Measurements from ENCODE around the gene PIEZO2. TPM values are rescaled to one million over a fixed set of nuclear protein-coding genes. Genes with fewer than 3 reads are reported as not detected.
"Not testable (repeated sequence)": the region's sequence is repeated elsewhere in the genome, so short reads cannot be mapped to it uniquely, and the experiment has no call there.

The PIEZO2 gene
- total RNA-seq, 2 donors from 2014 or later = 1.7 to 2.1 TPM

DNA sequence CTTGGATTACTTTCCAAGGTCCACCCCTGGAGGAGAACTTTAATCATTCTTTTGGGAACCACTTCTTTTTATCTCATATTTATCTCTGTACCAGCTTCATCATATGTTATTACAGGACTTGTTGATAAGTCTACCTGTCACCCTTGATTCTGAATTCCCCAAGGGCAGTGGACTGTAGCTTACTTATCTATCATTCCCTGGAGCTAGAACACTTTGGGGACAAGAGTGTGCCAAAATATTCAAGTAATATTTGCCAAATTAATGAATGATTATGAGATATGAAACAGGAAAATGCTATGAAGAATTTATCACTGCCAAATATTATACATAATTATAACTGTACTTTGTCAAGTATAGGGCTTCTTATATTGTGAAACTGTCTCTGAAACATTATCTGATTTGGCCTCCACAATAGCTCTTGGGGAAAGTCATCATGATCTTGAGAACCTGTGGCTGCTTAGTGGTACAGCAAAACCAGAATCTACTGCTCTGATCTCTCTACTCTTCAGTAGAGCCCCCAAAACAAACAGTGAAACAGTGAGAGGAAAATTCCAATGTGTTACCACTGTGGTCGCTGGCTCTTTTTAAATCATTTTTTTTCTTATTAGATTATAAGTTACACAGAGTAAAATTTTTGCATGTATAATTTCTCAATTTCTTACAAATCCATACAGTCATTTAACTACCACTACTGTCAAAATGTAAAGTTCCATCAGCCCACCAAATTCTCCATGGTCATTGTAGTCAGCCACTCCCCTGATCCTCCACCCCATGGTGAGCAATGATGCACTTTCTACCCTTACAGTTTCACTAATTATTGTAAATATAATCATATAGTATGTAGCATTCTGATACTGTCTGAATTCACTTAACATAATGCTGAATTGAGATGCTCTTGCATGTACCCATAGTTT is 197.5 kb downstream of the PIEZO2 start:
- DNase-seq = no peak
- intact Hi-C loops (cut with DNase I) = no loop called here
- ATAC-seq = no peak

DNA sequence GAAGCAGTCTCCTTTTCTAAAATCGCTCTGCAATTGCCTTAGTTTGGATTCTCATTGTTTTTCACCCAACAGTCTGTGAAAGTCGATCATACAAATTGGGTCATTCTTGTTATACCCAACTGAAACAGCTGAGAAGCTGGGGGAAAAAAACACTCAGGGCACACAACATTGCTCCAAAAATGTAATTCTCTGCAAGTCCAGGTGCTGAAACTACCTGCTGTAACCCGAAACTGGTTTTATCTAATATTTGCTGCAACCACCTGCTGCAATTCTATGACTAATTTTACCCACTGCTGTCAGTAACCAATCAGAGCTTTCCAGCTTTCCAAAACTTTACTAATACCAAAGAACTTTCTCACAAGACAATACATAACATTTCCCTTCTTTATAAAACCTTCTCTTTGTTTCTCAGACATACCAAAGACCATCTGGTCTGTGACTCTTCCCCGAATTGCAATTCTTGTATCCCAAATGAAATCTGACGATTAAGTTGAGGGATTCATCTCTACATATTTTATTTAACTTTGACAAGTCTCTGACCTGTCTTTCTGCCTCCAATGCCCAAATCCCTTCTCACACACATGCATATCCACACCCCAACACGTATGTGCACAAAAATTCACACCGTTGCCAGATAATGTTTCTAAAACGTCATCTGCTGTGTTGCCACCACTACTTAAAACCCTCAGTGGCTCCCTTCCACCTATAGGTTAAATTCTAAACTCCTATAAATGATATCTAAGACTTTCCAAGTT is 198.3 kb downstream of the PIEZO2 start:
- intact Hi-C loops (cut with DNase I) = no loop called here
- DNase-seq = no peak
- ATAC-seq = no peak

- ATAC-seq (no peak), DNase-seq (no peak)
- intact Hi-C loops (cut with DNase I) = no loop called here
Observed at GRCh38 chr18:10950080-10950875, 199.1 kb downstream of the PIEZO2 start.

DNA sequence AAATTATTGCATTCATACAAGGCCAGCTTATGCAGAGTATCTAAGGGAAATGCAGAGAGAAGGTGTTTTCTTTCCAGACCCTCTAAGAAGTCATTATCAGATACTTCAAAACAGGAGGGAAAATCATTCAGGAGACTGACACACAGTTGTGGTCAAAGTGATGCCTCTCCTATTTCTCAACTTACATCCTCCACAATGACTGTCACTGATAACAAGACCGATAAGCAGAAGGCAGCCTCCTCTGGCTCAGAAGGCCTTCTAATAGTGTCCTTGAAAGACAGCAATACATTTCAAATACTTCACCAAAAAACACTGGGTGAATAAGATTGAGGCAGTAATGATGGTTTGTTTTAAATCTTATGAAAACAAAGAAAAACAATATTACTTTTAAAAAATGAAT is 199.7 kb downstream of the PIEZO2 start:
- intact Hi-C loops (cut with DNase I) = no loop called here
- ATAC-seq (no peak), DNase-seq (no peak)

DNA sequence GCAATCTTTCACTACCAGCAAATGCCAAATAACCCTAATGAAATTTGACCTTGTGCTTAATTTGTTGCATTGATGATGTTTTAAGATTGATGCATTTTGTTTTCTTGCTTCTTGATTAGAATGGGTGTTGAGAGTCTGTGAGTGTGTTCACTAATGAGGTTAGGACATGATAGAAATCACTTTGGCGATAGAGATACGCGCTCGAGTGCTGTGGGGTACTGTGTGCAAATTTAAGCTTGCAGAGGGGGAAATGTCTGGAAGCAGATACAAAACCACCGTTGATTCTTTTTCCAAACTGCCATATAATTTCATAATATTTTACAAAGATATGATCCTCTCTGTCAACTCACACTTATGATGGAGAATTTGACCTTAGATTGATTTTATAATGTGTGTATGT is 200.9 kb downstream of the PIEZO2 start:
- intact Hi-C loops (cut with DNase I) = no loop called here

DNA sequence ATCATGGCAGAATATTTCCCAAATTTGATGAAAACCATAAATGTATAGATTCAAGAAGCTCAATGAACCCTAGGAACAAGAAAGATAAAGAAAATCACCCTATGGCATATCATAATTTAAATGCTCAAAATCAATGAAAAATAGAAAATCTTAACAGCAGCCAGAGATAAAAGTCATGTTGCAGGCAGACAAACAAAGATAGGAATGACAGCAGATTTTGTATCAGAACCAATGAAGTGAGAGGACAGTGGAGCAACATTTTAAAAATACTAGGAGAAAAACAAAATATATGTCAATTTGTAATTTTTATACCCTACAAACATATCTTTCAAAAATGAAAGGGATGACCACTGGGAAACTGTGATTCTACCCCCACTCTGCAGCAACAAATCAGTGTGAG is 203.3 kb downstream of the PIEZO2 start:
- ATAC-seq (no peak), DNase-seq (no peak)
- intact Hi-C loops (cut with DNase I) = no loop called here

More for the DNA sequence above, 200.9 kb downstream of the PIEZO2 start:
- ATAC-seq = no peak
- DNase-seq = no peak

- no peak for ATAC-seq
- intact Hi-C loops (cut with DNase I) = no loop called here
- no peak for DNase-seq
Observed at GRCh38 chr18:10942998-10943397, 206.4 kb downstream of the PIEZO2 start.

DNA sequence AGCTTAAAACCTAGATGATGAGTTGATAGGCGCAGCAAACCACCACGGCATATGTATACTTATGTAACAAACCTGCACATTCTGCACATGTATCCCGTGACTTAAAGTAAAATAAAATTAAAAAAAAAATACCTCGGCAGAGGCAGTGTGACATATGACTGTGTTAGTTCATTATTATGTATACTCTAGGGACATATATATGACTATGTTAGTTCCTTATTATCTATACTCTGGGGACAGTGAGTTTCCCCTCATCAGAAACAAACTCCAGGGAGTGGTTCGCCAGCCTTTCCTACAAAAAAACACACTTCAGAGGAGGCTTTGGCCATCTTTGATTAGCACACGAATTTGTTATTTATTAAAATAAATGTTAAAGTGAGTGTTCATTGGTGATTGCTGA is 209.5 kb downstream of the PIEZO2 start:
- intact Hi-C loops (cut with DNase I) = no loop called here
- ATAC-seq = no peak
- DNase-seq = no peak

DNA sequence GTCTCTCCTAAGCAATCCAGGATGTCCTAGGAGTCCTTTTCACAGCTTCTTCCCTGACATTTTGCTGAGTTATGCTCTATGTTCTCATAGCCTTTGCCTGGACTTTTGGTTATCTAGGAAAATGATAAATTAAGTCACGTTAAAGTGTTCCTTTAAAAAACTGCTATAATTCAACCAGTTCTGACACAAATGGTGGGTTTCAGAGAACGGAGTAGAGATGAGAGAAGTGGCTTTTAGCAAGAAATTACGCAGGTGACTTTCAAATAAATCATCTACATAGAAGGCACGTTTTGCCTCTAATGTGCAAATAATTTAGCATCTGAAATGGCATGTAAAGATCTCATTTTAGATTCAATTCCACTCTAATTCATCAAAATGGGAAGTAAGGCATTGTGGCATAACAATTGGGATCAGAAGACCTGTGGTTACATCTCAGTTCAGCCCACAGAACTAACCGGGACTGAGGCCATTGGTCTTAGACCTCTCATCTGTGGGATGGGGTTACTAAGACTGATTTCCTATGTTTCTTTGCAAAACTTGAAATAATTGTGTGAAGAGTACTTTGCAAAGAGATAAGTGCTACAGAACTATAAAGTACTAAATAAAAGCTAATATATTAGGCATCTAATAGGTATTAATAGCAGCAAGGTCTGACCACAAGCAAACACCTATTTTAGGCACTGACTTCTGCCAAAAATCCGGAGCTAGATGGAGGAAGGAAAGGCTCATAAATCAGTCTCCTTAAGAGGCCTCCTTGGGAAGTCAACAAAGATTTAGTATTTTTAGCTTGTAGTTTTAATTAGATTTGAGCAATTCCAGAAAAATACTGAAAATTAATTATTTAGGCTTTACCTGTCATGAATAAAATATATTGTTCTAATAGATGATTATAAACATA is 211.4 kb downstream of the PIEZO2 start:
- no peak for ATAC-seq
- no peak for DNase-seq
- intact Hi-C loops (cut with DNase I) = no loop called here

GRCh38 chr18:10936176-10937053 is 213.0 kb downstream of the PIEZO2 start:
- intact Hi-C loops (cut with DNase I) = no loop called here
- DNase-seq = no peak
- peak; percentile 68 to 69 for ATAC-seq

GRCh38 chr18:10935588-10935987 is 213.8 kb downstream of the PIEZO2 start:
- DNase-seq (no peak), ATAC-seq (no peak)
- intact Hi-C loops (cut with DNase I) = no loop called here

GRCh38 chr18:10933648-10934047 is 215.7 kb downstream of the PIEZO2 start:
- intact Hi-C loops (cut with DNase I); ATAC-seq; DNase-seq: not testable (repeated sequence)

- ATAC-seq = no peak
- DNase-seq = no peak
- intact Hi-C loops (cut with DNase I) = no loop called here
Observed at GRCh38 chr18:10930076-10930475, 219.3 kb downstream of the PIEZO2 start.

GRCh38 chr18:10928772-10929373 is 220.5 kb downstream of the PIEZO2 start:
- intact Hi-C loops (cut with DNase I) = no loop called here
- no peak for DNase-seq
- ATAC-seq = no peak

DNA sequence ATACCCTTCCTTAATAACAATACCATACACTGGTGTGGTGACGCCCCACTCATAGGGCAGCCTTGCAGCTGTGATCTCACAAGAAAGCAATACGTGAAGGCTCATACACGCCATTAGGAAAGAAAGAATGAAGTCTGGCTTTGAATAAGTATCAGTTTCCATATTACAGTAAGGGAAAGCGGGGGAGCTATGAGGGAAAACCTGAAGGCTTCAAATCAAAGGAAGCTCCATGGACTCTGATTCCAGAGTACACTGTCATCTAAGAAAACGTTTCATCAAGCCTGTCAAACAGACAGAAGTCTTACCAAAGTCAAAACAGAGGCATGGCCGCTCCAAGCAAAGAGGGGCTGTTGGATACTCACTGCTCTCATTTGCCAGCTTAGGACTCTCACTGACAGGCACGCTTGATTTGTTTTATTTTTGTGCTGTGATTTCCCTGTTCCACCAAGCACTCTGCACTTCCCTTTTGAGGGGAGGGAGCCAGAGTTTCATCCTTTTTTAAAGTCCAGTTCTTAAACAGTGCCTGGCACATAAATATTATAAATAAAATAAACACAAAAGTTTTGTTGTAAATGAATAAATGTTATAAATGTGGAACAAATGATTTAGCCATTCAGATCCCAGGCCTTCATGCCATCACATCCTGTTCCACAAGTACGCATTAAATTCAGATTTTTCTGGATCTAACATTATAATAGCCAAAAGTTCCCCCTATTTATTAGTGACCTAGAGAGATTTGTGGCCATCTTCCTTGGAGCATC is 221.2 kb downstream of the PIEZO2 start:
- intact Hi-C loops (cut with DNase I) = no loop called here
- ATAC-seq (no peak), DNase-seq (no peak)

- peak; percentile 39 for DNase-seq
- intact Hi-C loops (cut with DNase I) = no loop called here
- ATAC-seq = peak; percentile 41 to 78
Observed at GRCh38 chr18:10927286-10927992, 221.9 kb downstream of the PIEZO2 start.
